Breast epithelium (tissue), 4 donors: ENCODE data around the gene NCKIPSD. TPM values are rescaled to one million over a fixed set of nuclear protein-coding genes. Genes with fewer than 3 reads are reported as not detected.

Experiments
- DNase-seq, 2 donors: peaks; one replicate each; pipeline ENCODE4 v3.0.0-alpha.2; 2019; ENCODE audit warnings: low spot score in 2 of 2
- H3K27ac ChIP-seq, 2 donors: fragments of 200-600 bp; sonication (generic) in 1 of 2; one replicate each; pipeline ENCODE4 v1.5.1; 2016 to 2019; ENCODE audit warnings: mild to moderate bottlenecking in 1 of 2
- H3K27me3 ChIP-seq, 2 donors: fragments of 200-600 bp; sonication (generic) in 1 of 2; one replicate each; pipeline versions ENCODE4 v1.5.1 to v1.6.0; 2017 to 2019; ENCODE audit warnings: control low read depth in 1 of 2, mild to moderate bottlenecking in 1 of 2
- H3K36me3 ChIP-seq: fragments of 200-600 bp; one replicate; pipeline ENCODE4 v1.5.1; 2019
- H3K4me1 ChIP-seq, 2 donors: fragments of 200-600 bp; sonication (generic); one replicate each; pipeline ENCODE4 v1.5.1; 2016 to 2019; ENCODE audit warnings: control low read depth in 1 of 2
- H3K4me3 ChIP-seq, 3 donors: fragments of 200-600 bp; sonication (generic); 1 replicate in 2 of 3; 2 replicates in 1 of 3; pipeline ENCODE4 v1.5.1; 2016 to 2019; ENCODE audit warnings: mild to moderate bottlenecking in 3 of 3, moderate library complexity in 2 of 3
- H3K9me3 ChIP-seq, 2 donors: fragments of 200-600 bp; sonication (generic) in 1 of 2; one replicate each; pipeline ENCODE4 v1.5.1; 2016 to 2019; ENCODE audit warnings: control low read depth in 1 of 2
- POLR2A ChIP-seq: fragments of 450-650 bp; IDR thresholded peaks from one replicate; pipeline ENCODE4 v1.6.1; 2016; ENCODE audit warnings: antibody characterized with exemption, mild to moderate bottlenecking, moderate library complexity
- POLR2AphosphoS5 ChIP-seq, 3 donors: sonication (generic); formaldehyde crosslinking; IDR thresholded peaks; one replicate each; pipeline ENCODE4 v1.6.1; 2017; ENCODE audit warnings: antibody characterized with exemption in 3 of 3
- intact Hi-C: fragments of 100-400 bp; cut with DNase I; formaldehyde crosslinking; loops from one replicate; pipeline ENCODE4 v1.15.1; 2023; ENCODE audit warnings: low total_unique reads
- total RNA-seq, 3 donors: library from RNA; depleted of rRNA; stranded (reverse); fragments of >200 nt; gene quantifications; one replicate each; pipeline ENCODE4 v1.1.0, GENCODE V29; 2016
- TF ChIP-seq, protein P1 (sequence below), 3 donors: fragments of 450-650 bp; IDR thresholded peaks; one replicate each; pipeline ENCODE4 v1.5.1; 2016 to 2017; ENCODE audit warnings: antibody characterized with exemption in 3 of 3, mild to moderate bottlenecking in 3 of 3, moderate library complexity in 3 of 3

Gene NCKIPSD
- total RNA-seq, 3 donors from 2014 or later, result 31.8 to 40.3 (median 36.4) TPM

DNA sequence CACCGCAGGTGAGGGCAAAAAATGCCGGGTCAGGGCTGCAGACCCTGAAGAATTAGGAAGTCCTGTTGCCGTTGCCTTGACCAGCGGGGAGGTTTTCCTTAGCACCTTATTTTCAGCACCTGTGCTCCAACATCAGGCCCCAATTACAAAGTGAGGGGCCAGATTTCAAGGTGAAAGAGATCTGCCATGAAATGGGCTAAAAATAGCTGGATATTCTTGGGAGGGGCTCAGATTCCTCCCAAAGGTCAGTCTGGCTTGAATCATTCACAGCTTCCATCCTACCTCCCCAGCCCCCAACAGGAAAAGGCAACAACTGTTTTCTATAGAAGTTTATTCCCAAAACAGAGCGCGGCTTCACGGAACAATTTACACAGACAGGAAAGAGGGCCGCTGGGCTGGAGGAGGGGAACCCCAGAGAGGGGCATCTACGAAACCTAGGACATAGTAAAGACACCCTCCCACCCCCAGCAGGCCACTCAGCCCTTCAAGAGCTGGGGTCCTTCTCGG is 49.5 kb downstream of the NCKIPSD start:
- Histone ChIP-seq H3K4me1 (peaks cover 0 to 4% of the 10 kb centered on the region in 2 donors), H3K27me3 (no peaks in the 10 kb centered on the region), H3K9me3 (no peaks in the 10 kb centered on the region), H3K4me3 (peak overlapping the region; percentile 74 to 96 (median 94)), H3K27ac (peak overlapping the region; percentile 55 to 80), H3K36me3 (no peaks in the 10 kb centered on the region)
- no peak for DNase-seq
- intact Hi-C loops, result no loop called here
- TF ChIP-seq POLR2AphosphoS5 (IDR thresholded peaks at IDR 0.05), result no peak
- TF ChIP-seq, protein P1, sequence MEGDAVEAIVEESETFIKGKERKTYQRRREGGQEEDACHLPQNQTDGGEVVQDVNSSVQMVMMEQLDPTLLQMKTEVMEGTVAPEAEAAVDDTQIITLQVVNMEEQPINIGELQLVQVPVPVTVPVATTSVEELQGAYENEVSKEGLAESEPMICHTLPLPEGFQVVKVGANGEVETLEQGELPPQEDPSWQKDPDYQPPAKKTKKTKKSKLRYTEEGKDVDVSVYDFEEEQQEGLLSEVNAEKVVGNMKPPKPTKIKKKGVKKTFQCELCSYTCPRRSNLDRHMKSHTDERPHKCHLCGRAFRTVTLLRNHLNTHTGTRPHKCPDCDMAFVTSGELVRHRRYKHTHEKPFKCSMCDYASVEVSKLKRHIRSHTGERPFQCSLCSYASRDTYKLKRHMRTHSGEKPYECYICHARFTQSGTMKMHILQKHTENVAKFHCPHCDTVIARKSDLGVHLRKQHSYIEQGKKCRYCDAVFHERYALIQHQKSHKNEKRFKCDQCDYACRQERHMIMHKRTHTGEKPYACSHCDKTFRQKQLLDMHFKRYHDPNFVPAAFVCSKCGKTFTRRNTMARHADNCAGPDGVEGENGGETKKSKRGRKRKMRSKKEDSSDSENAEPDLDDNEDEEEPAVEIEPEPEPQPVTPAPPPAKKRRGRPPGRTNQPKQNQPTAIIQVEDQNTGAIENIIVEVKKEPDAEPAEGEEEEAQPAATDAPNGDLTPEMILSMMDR (IDR thresholded peaks at IDR 0.05), result no peak
- TF ChIP-seq POLR2A, result no peak

DNA sequence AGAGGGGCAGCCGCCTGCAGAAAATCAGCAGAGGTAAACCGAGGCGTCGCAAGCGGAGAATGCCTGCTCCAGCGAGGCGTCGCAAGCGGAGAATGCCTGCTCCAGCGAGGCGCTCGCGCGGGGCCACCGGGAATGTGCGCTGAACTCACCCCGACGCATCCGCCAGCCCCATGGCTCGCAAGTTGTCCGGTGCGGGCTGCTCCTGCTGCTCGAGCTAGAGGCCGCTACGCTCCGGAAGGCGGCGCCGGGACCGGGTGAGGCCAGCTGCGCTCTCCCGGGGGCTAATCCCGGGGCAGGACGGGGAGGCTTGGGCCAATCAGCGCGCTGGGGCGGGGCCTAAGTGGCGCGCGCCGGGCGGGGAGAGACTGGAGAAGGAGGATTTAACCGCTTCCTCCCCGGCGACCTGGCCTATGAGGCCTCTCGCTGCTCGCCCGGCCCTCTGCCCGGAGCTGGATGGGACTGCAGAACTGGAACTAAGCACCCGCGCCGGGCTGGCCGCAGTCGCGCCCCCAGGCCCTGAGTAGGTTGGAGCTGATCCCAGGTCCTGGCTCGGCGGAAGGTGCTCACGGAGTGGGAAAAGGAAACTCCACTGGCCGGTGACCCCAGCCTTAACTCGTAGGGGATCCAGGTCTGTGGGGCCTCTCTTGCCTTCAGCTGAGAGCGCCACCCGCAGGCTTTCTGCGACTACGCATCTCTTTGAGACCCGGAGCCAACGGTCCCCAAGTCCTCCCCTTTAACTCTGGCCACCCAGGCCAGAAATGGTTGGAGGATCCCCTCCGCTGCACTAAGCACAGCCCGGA is 50.3 kb downstream of the NCKIPSD start, which contains the start of gene SLC26A6:
Gene SLC26A6 (minus strand): TSS at position 240 of the 800 bp plus-strand sequence. CDS start 68 bp downstream, at position 172.
- Histone ChIP-seq H3K4me1 (peaks cover 0 to 4% of the 10 kb centered on the region in 2 donors), H3K27ac (peak within 1 kb of the TSS; percentile 55 to 80), H3K36me3 (no peaks in the 10 kb centered on the region), H3K4me3 (peak within 1 kb of the TSS; percentile 74 to 96 (median 94)), H3K27me3 (no peaks in the 10 kb centered on the region), H3K9me3 (no peaks in the 10 kb centered on the region)
- DNase-seq, result peak; percentile 94 to 96
- peak; percentile 29 to 55 (median 51) for TF ChIP-seq POLR2AphosphoS5 (IDR thresholded peaks at IDR 0.05)
- TF ChIP-seq, protein P1 (IDR thresholded peaks at IDR 0.05), result peak in 2 of 3 donors; percentile 15 to 46
- no peak for TF ChIP-seq POLR2A
- intact Hi-C loops, result no loop called here

DNA sequence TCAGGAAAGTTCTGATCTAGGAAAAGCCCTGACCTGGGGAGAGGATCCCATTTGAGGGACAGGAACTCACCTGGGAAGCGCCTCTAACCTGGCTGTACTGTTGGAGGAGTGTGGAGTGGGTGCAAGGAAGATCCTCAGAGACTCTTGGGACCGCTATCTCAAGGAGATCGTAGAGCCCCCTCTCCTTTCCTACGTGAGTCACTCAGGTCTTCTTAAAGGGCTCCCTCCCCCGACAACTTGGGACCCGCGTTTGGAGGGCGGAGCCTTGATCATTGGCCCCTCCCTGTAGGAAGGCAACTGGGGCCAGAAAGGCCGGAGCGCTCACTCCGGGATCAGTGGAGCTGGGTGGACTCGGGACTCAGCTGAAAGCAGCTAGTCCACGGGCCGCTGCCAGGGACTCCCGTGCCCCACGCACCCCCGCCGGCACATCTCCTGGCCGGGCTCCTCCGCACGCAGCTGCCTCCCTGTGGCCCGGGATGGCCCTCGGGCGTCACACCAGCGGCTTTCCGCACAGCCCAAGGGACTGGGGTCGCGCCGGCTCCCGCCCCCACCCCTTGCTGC is 51.0 kb downstream of the NCKIPSD start:
- TF ChIP-seq POLR2A, result no peak
- TF ChIP-seq, protein P1 (IDR thresholded peaks at IDR 0.05), result no peak
- TF ChIP-seq POLR2AphosphoS5 (IDR thresholded peaks at IDR 0.05), result no peak
- Histone ChIP-seq H3K4me1 (peaks cover 0 to 4% of the 10 kb centered on the region in 2 donors), H3K27ac (peak overlapping the region; percentile 55 to 80), H3K4me3 (peak overlapping the region; percentile 74 to 96 (median 94)), H3K36me3 (no peaks in the 10 kb centered on the region), H3K9me3 (no peaks in the 10 kb centered on the region), H3K27me3 (no peaks in the 10 kb centered on the region)
- intact Hi-C loops, result no loop called here
- DNase-seq, result no peak

DNA sequence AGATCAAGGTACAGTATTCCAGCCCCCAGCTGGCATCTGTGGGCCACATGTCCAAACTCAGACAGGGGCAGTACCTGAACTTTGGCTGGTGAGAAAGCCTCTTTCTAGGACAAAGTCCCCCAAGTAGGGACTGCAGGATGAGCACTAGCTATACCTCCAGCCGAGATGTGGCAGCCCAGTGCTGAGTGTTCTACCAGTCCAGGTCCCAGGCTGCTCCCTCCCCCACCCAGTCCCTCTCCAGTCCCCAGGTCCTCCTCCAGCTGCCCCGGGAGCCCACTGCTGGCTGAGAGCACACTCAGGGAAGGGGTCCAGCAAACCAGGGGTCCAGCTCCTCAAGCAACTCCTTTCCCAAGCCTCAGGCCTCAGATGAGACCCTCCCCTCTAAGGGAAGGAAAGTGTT is 52.0 kb downstream of the NCKIPSD start:
- no peaks in the 10 kb centered on the region for H3K36me3 ChIP-seq
- H3K27ac ChIP-seq, result no peak overlapping the region
- no peak overlapping the region for H3K4me3 ChIP-seq
- intact Hi-C loops, result no loop called here
- no peak for DNase-seq
- no peaks in the 10 kb centered on the region for H3K9me3 ChIP-seq
- H3K4me1 ChIP-seq, result peaks cover 0 to 4% of the 10 kb centered on the region in 2 donors
- H3K27me3 ChIP-seq, result no peaks in the 10 kb centered on the region
- TF ChIP-seq POLR2A, result no peak
- TF ChIP-seq POLR2AphosphoS5 (IDR thresholded peaks at IDR 0.05), result no peak
- TF ChIP-seq, protein P1 (IDR thresholded peaks at IDR 0.05), result no peak

DNA sequence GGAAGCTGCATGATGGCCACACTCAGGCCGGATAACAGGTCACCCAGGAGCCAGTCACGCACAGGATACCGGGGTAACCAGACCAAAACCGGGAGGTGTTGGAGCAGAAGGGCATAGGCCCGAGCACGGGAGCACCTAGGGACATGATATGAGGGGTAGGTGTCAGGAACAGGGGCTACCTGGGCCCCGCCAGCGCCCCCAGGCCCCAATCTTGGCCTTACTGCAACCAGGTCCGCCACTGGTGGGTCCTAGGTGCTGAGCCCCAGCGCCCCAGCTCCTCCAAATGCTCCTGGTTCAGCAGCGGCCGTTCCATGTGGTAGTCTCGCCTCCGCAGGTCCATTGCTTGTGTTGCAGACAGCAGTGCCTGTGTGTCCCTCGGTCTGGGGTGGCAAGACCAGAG is 52.5 kb downstream of the NCKIPSD start:
- Histone ChIP-seq H3K4me3 (no peak overlapping the region), H3K27ac (no peak overlapping the region), H3K9me3 (no peaks in the 10 kb centered on the region), H3K4me1 (peaks cover 0 to 4% of the 10 kb centered on the region in 2 donors), H3K36me3 (no peaks in the 10 kb centered on the region), H3K27me3 (no peaks in the 10 kb centered on the region)
- TF ChIP-seq POLR2A (no peak), POLR2AphosphoS5 (IDR thresholded peaks at IDR 0.05) (no peak)
- TF ChIP-seq, protein P1 (IDR thresholded peaks at IDR 0.05), result no peak
- no peak for DNase-seq
- intact Hi-C loops, result no loop called here
